Testis (tissue), 2 donors: ENCODE measurements around the gene ABCG1.

Experiments
- CTCF ChIP-seq, 3 experiments: fragments of 450-650 bp in 2 of 3; fragments of 200-600 bp in 1 of 3; sonication (generic) in 1 of 3; IDR thresholded peaks; one replicate each; pipeline ENCODE4 v1.5.1; 2016 to 2019; ENCODE audit warnings: antibody characterized with exemption in 3 of 3, mild to moderate bottlenecking in 2 of 3, moderate library complexity in 1 of 3
- POLR2A ChIP-seq: fragments of 450-650 bp; IDR thresholded peaks from one replicate; pipeline ENCODE4 v1.6.1; 2017; ENCODE audit warnings: antibody characterized with exemption, mild to moderate bottlenecking, moderate library complexity

GRCh38 chr21:42190486-42190863 lies 28.5 kb upstream of the ABCG1 start:
- TF ChIP-seq CTCF (IDR thresholded peaks at IDR 0.05) (no peak), POLR2A (no peak)
